Measurements from ENCODE around the gene HTR1E. TPM values are rescaled to one million over a fixed set of nuclear protein-coding genes. Genes with fewer than 3 reads are reported as not detected.

Gene HTR1E
- total RNA-seq, 3 donors from 2014 or later: not detected

GRCh38 chr6:86963352-86963751, 26.0 kb downstream of the HTR1E start:
- Histone ChIP-seq H3K4me3 (no peak overlapping the region), H3K36me3 (ENCODE audit: low read depth) (no peaks in the 10 kb centered on the region), H3K9me3 (no peaks in the 10 kb centered on the region), H3K4me1 (ENCODE audit: low read depth) (no peaks in the 10 kb centered on the region)
- DNase-seq (no peak), ATAC-seq (no peak)
- intact Hi-C loops (cut with DNase I, micrococcal nuclease): no loop called here
- TF ChIP-seq, protein P1, sequence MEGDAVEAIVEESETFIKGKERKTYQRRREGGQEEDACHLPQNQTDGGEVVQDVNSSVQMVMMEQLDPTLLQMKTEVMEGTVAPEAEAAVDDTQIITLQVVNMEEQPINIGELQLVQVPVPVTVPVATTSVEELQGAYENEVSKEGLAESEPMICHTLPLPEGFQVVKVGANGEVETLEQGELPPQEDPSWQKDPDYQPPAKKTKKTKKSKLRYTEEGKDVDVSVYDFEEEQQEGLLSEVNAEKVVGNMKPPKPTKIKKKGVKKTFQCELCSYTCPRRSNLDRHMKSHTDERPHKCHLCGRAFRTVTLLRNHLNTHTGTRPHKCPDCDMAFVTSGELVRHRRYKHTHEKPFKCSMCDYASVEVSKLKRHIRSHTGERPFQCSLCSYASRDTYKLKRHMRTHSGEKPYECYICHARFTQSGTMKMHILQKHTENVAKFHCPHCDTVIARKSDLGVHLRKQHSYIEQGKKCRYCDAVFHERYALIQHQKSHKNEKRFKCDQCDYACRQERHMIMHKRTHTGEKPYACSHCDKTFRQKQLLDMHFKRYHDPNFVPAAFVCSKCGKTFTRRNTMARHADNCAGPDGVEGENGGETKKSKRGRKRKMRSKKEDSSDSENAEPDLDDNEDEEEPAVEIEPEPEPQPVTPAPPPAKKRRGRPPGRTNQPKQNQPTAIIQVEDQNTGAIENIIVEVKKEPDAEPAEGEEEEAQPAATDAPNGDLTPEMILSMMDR (IDR thresholded peaks at IDR 0.05): no peak

DNA sequence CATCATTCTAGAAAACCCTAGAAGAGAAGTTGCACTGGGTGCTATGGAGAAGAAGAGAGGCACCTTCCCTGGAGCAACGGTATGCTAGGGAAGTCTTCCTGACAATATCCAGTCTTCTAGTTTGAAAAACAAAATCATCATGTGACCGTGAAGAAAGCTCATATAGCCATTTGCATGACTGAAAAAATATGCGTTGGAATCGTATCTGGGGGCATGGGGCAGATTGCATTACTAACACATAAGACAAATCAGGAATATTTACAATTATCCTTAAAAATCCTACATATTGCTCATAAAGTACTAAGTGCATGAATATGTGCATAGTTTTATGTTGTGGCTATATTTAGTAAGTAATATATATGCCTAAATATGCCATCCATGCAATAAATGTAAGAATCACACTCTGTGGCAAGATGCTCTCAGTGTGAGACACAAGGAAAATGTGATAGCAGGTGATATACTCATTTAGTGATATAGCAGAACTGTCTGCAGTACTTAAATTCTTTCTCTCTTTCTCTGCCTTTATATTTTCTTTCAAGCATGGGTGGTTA, 26.8 kb downstream of the HTR1E start:
- H3K4me3 ChIP-seq: no peak overlapping the region
- H3K4me1 ChIP-seq (ENCODE audit: low read depth): no peaks in the 10 kb centered on the region
- no peaks in the 10 kb centered on the region for H3K9me3 ChIP-seq
- intact Hi-C loops (cut with DNase I, micrococcal nuclease): no loop called here
- no peak for ATAC-seq
- TF ChIP-seq, protein P1 (IDR thresholded peaks at IDR 0.05): no peak
- DNase-seq: no peak
- no peaks in the 10 kb centered on the region for H3K36me3 ChIP-seq (ENCODE audit: low read depth)

- Histone ChIP-seq H3K4me3 (no peak overlapping the region), H3K9me3 (no peaks in the 10 kb centered on the region), H3K4me1 (ENCODE audit: low read depth) (no peaks in the 10 kb centered on the region), H3K36me3 (ENCODE audit: low read depth) (no peaks in the 10 kb centered on the region)
- ATAC-seq (no peak), DNase-seq (no peak)
- intact Hi-C loops (cut with DNase I, micrococcal nuclease): no loop called here
- TF ChIP-seq, protein P1 (IDR thresholded peaks at IDR 0.05): no peak
Measured at GRCh38 chr6:86966271-86966670, 28.9 kb downstream of the HTR1E start.

GRCh38 chr6:86969573-86969972, 32.2 kb downstream of the HTR1E start:
- Histone ChIP-seq H3K9me3 (no peaks in the 10 kb centered on the region), H3K4me1 (ENCODE audit: low read depth) (no peaks in the 10 kb centered on the region), H3K4me3 (no peak overlapping the region), H3K36me3 (ENCODE audit: low read depth) (no peaks in the 10 kb centered on the region)
- DNase-seq (no peak), ATAC-seq (no peak)
- TF ChIP-seq, protein P1 (IDR thresholded peaks at IDR 0.05): no peak
- intact Hi-C loops (cut with DNase I, micrococcal nuclease): no loop called here

DNA sequence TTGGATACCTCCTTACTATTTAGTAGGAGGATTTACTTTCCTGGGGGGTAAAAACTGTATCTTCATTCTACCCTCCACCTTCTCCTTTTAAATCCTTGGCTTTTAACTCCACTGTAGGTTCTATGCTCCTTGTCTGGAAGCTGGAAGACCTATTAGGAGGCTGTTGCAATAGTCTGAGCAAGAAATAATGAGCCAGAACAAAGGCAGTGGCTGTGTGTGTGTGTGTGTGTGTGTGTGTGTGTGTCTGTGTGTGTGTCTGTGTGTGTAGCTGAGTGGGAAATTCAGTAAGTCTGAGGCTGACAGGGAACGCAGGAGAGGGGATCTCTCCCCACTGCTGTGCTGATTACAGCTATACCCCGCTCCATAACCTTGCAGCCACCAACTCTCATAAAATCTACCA, 35.8 kb downstream of the HTR1E start:
- Histone ChIP-seq H3K4me1 (ENCODE audit: low read depth) (no peaks in the 10 kb centered on the region), H3K9me3 (no peaks in the 10 kb centered on the region), H3K4me3 (no peak overlapping the region), H3K36me3 (ENCODE audit: low read depth) (no peaks in the 10 kb centered on the region)
- DNase-seq (no peak), ATAC-seq (no peak)
- TF ChIP-seq, protein P1 (IDR thresholded peaks at IDR 0.05): no peak
- intact Hi-C loops (cut with DNase I, micrococcal nuclease): no loop called here

- no peak overlapping the region for H3K4me3 ChIP-seq
- no peaks in the 10 kb centered on the region for H3K9me3 ChIP-seq
- no peaks in the 10 kb centered on the region for H3K4me1 ChIP-seq (ENCODE audit: low read depth)
- intact Hi-C loops (cut with DNase I, micrococcal nuclease): no loop called here
- ATAC-seq (no peak), DNase-seq (no peak)
- no peaks in the 10 kb centered on the region for H3K36me3 ChIP-seq (ENCODE audit: low read depth)
- TF ChIP-seq, protein P1 (IDR thresholded peaks at IDR 0.05): no peak
Measured at GRCh38 chr6:86978251-86978650, 40.9 kb downstream of the HTR1E start.

All from mucosa of descending colon (tissue), 3 donors.